H9 (cell line): Measurements from ENCODE around the gene SS18. TPM values are rescaled to one million over a fixed set of nuclear protein-coding genes. Genes with fewer than 3 reads are reported as not detected.

Source experiments
- DNase-seq: peaks from one replicate; pipeline ENCODE4 v3.0.0-alpha.2; 2017
- H2AFZ ChIP-seq: one replicate; pipeline ENCODE4 v1.6.1; 2013; ENCODE audit warnings: mild to moderate bottlenecking, low read length, control low read depth, moderate library complexity
- H2AK5ac ChIP-seq: 2 replicates; pipeline ENCODE4 v1.6.1; 2013; ENCODE audit warnings: low read length, control low read depth, mixed read lengths; ENCODE audit not compliant: insufficient read length
- H2BK120ac ChIP-seq: one replicate; pipeline ENCODE4 v1.6.1; 2013; ENCODE audit warnings: low read depth, mild to moderate bottlenecking, low read length, control low read depth, inconsistent platforms; ENCODE audit not compliant: poor library complexity, severe bottlenecking
- H2BK12ac ChIP-seq: 2 replicates; pipeline ENCODE4 v1.6.1; 2013; ENCODE audit warnings: low read length, control low read depth, mixed read lengths, low read depth; ENCODE audit not compliant: insufficient read length
- H2BK15ac ChIP-seq: 2 replicates; pipeline ENCODE4 v1.6.1; 2013; ENCODE audit warnings: low read depth, low read length, control low read depth
- H2BK20ac ChIP-seq: one replicate; pipeline ENCODE4 v1.6.1; 2013; ENCODE audit warnings: low read depth, mild to moderate bottlenecking, low read length, control low read depth, inconsistent platforms; ENCODE audit not compliant: poor library complexity, severe bottlenecking
- H2BK5ac ChIP-seq: 2 replicates; pipeline ENCODE4 v1.6.1; 2013; ENCODE audit warnings: low read length, control low read depth, mixed read lengths; ENCODE audit not compliant: insufficient read length
- H3K14ac ChIP-seq: 2 replicates; pipeline ENCODE4 v1.6.1; 2013; ENCODE audit warnings: low read length, control low read depth; ENCODE audit not compliant: insufficient read depth
- H3K18ac ChIP-seq: 2 replicates; pipeline ENCODE4 v1.6.1; 2013; ENCODE audit warnings: low read depth, mild to moderate bottlenecking, mixed read lengths, low read length, control low read depth; ENCODE audit not compliant: insufficient read length
- H3K23ac ChIP-seq: 2 replicates; pipeline ENCODE4 v1.6.1; 2013; ENCODE audit warnings: low read length, control low read depth, mixed read lengths, low read depth; ENCODE audit not compliant: insufficient read length
- H3K23me2 ChIP-seq: 2 replicates; pipeline ENCODE4 v1.6.1; 2013; ENCODE audit warnings: low read depth, mild to moderate bottlenecking, mixed read lengths, low read length, control low read depth; ENCODE audit not compliant: insufficient read length, poor library complexity, severe bottlenecking
- H3K27ac ChIP-seq: 2 replicates; pipeline ENCODE4 v1.5.1; 2013; ENCODE audit warnings: low read length, control low read depth, mixed read lengths, low read depth; ENCODE audit not compliant: insufficient read length
- H3K27me3 ChIP-seq: 2 replicates; pipeline ENCODE4 v1.6.1; 2013; ENCODE audit warnings: low read length, control low read depth, inconsistent platforms; ENCODE audit not compliant: insufficient read depth
- H3K4ac ChIP-seq: 2 replicates; pipeline ENCODE4 v1.6.1; 2013; ENCODE audit warnings: low read depth, mild to moderate bottlenecking, control low read depth, inconsistent platforms, low read length, moderate library complexity
- H3K4me1 ChIP-seq: 2 replicates; pipeline ENCODE4 v1.6.1; 2013; ENCODE audit warnings: low read length, control low read depth, inconsistent platforms; ENCODE audit not compliant: insufficient read depth
- H3K4me2 ChIP-seq: 2 replicates; pipeline ENCODE4 v1.6.1; 2013; ENCODE audit warnings: low read length, control low read depth, mixed read lengths; ENCODE audit not compliant: insufficient read length, insufficient read depth
- H3K56ac ChIP-seq: 2 replicates; pipeline ENCODE4 v1.6.1; 2013; ENCODE audit warnings: low read depth, mild to moderate bottlenecking, mixed read lengths, low read length, control low read depth; ENCODE audit not compliant: insufficient read length
- H3K79me1 ChIP-seq: 2 replicates; pipeline ENCODE4 v1.6.1; 2013; ENCODE audit warnings: low read depth, mild to moderate bottlenecking, moderate library complexity, low read length, control low read depth, inconsistent platforms; ENCODE audit not compliant: insufficient read depth, poor library complexity, severe bottlenecking
- H3K79me2 ChIP-seq: 2 replicates; pipeline ENCODE4 v1.6.1; 2013; ENCODE audit warnings: low read length, control low read depth, inconsistent platforms; ENCODE audit not compliant: insufficient read depth
- H3K9ac ChIP-seq: 2 replicates; pipeline ENCODE4 v1.6.1; 2013; ENCODE audit warnings: low read length, control low read depth, mixed read lengths; ENCODE audit not compliant: insufficient read length; ENCODE audit errors: extremely low read depth
- H3K9me3 ChIP-seq: one replicate; pipeline ENCODE4 v1.6.1; 2013; ENCODE audit warnings: low read depth, low read length, inconsistent platforms; ENCODE audit not compliant: control insufficient read depth
- H3T11ph ChIP-seq: one replicate; pipeline ENCODE4 v1.6.1; 2013; ENCODE audit warnings: mild to moderate bottlenecking, low read length, control low read depth, inconsistent platforms
- H4K20me1 ChIP-seq: one replicate; pipeline ENCODE4 v1.6.1; 2013; ENCODE audit not compliant: control insufficient read depth, insufficient read length, insufficient read depth
- H4K5ac ChIP-seq: 2 replicates; pipeline ENCODE4 v1.6.1; 2013; ENCODE audit warnings: low read depth, mild to moderate bottlenecking, mixed read lengths, low read length, control low read depth; ENCODE audit not compliant: insufficient read length
- H4K8ac ChIP-seq: replicated peaks from 2 replicates; pipeline ENCODE4 v1.6.1; 2013; ENCODE audit warnings: low read length, control low read depth, mixed read lengths, low read depth; ENCODE audit not compliant: insufficient read length
- H4K91ac ChIP-seq: 2 replicates; pipeline ENCODE4 v1.6.1; 2013; ENCODE audit warnings: low read depth, mild to moderate bottlenecking, moderate library complexity, mixed read lengths, low read length, control low read depth; ENCODE audit not compliant: insufficient read length
- H3K27ac Mint-ChIP-seq, 3 experiments: 2 replicates in 2 of 3; 3 replicates in 1 of 3; pipeline ENCODE4 v1.8.0; 2020 to 2021; ENCODE audit warnings: mixed read lengths in 3 of 3, mild to moderate bottlenecking in 1 of 3, moderate library complexity in 1 of 3
- H3K27me3 Mint-ChIP-seq: 2 replicates; pipeline ENCODE4 v1.8.0; 2021; ENCODE audit warnings: low read depth, mild to moderate bottlenecking, moderate library complexity, mixed read lengths
- H3K36me3 Mint-ChIP-seq, 3 experiments: 2 replicates in 2 of 3; 3 replicates in 1 of 3; pipeline ENCODE4 v1.8.0; 2020 to 2021; ENCODE audit warnings: low read depth in 3 of 3, mixed read lengths in 3 of 3; ENCODE audit not compliant: insufficient read depth in 1 of 3
- H3K4me1 Mint-ChIP-seq, 2 experiments: 2 replicates each; pipeline ENCODE4 v1.8.0; 2020; ENCODE audit warnings: mixed read lengths in 2 of 2
- H3K4me3 Mint-ChIP-seq, 2 experiments: 2 replicates in 1 of 2; 3 replicates in 1 of 2; pipeline ENCODE4 v1.8.0; 2020 to 2021; ENCODE audit warnings: mild to moderate bottlenecking in 2 of 2, mixed read lengths in 2 of 2, moderate library complexity in 1 of 2
- H3K9me3 Mint-ChIP-seq, 2 experiments: 2 replicates in 1 of 2; 3 replicates in 1 of 2; pipeline ENCODE4 v1.8.0; 2020; ENCODE audit warnings: mild to moderate bottlenecking in 2 of 2, mixed read lengths in 2 of 2, moderate library complexity in 1 of 2
- CTCF ChIP-seq: fragments of 200-600 bp; sonication (generic); conservative IDR thresholded peaks from 3 replicates; pipeline ENCODE4 v1.8.0; 2021; ENCODE audit warnings: antibody characterized with exemption, mild to moderate bottlenecking
- WGBS: extraction: QIAGEN DNeasy Blood & Tissue Kit; methylation state at CpG from one replicate; pipeline ENCODE4 v1.1.7; 2013; ENCODE audit warnings: missing lambda C conversion rate, low lambda C conversion rate, mixed read lengths; ENCODE audit not compliant: insufficient read length; ENCODE audit errors: extremely low coverage; 5-methylcytosine and 5-hydroxymethylcytosine counted together
- total RNA-seq: library from RNA; stranded (reverse); gene quantifications from 2 replicates; pipeline ENCODE4 v1.2.1, GENCODE V29; 2021

SS18 gene
- total RNA-seq, 1 experiment from 2014 or later: 87.9 TPM

GRCh38 chr18:26008096-26008495 lies 82.3 kb downstream of the SS18 start:
- H4K8ac ChIP-seq: no peak overlapping the region
- Mint-ChIP-seq H3K36me3 (no peaks in the 10 kb centered on the region; a peak in 1 of 7 replicates), H3K27me3 (no peaks in the 10 kb centered on the region), H3K4me1 (peaks cover 0 to 3% of the 10 kb centered on the region in 2 experiments; a peak in 2 of 4 replicates), H3K9me3 (no peaks in the 10 kb centered on the region), H3K27ac (peak overlapping the region in 2 of 3 experiments; percentile 32 to 49; a peak in 2 of 7 replicates), H3K4me3 (no peak overlapping the region)
- H3K79me1 ChIP-seq: no peaks in the 10 kb centered on the region
- no peak overlapping the region for H2AK5ac ChIP-seq
- H3K9me3 ChIP-seq: no peaks in the 10 kb centered on the region
- H3K23ac ChIP-seq: no peak overlapping the region
- no peak overlapping the region for H3K27ac ChIP-seq
- H3K9ac ChIP-seq: no peak overlapping the region
- H3K23me2 ChIP-seq: no peaks in the 10 kb centered on the region
- H3K56ac ChIP-seq: no peak overlapping the region
- no peaks in the 10 kb centered on the region for H3K4me1 ChIP-seq
- H3K27me3 ChIP-seq: no peaks in the 10 kb centered on the region
- no CpG with 5 or more reads among the region's 1 CpG for WGBS
- no peak for TF ChIP-seq CTCF
- H2BK20ac ChIP-seq: no peak overlapping the region
- no peak overlapping the region for H4K5ac ChIP-seq
- DNase-seq: no peak
- H2BK5ac ChIP-seq: no peak overlapping the region
- no peak overlapping the region for H2BK12ac ChIP-seq
- no peak overlapping the region for H2BK15ac ChIP-seq
- H3K4ac ChIP-seq: no peak overlapping the region
- no peak overlapping the region for H4K91ac ChIP-seq
- no peaks in the 10 kb centered on the region for H3K79me2 ChIP-seq
- H3K14ac ChIP-seq: no peak overlapping the region
- H2AFZ ChIP-seq: no peak overlapping the region
- H4K20me1 ChIP-seq: no peaks in the 10 kb centered on the region
- H3T11ph ChIP-seq: no peak overlapping the region
- no peak overlapping the region for H2BK120ac ChIP-seq
- H3K4me2 ChIP-seq: no peak overlapping the region
- no peak overlapping the region for H3K18ac ChIP-seq
